Measurements from ENCODE around the gene USP40. TPM values are rescaled to one million over a fixed set of nuclear protein-coding genes. Genes with fewer than 3 reads are reported as not detected.

USP40 gene
- total and polyA plus RNA-seq, 2 donors (not counting 1 experiment from before 2014, with no cell fraction given), result 19.8 to 37.0 TPM

- Histone ChIP-seq H4K20me1 (ENCODE audit: control insufficient read depth, insufficient read depth, low read length, poor library complexity, severe bottlenecking) (no peaks in the 10 kb centered on the region), H3K4me3 (ENCODE audit: control extremely low read depth in 1 of 5, extremely low read depth in 1 of 5, insufficient read depth in 1 of 5, low read depth in 2 of 5, low read length in 4 of 5) (no peak overlapping the region), H3K9ac (ENCODE audit: low read length) (no peak overlapping the region), H3K79me2 (ENCODE audit: control insufficient read depth, insufficient read depth, low read length) (peaks cover under 1% of the 10 kb centered on the region), H3K4me2 (replicated peaks; ENCODE audit: low read depth, low read length, poor library complexity, severe bottlenecking) (no peak overlapping the region), H3K27me3 (replicated peaks in 1 of 4; ENCODE audit: control extremely low read depth in 1 of 4, control insufficient read depth in 3 of 4, insufficient read depth in 4 of 4, low read length in 3 of 4) (no peaks in the 10 kb centered on the region), H3K36me3 (replicated peaks in 1 of 2; ENCODE audit: control extremely low read depth in 1 of 2, control insufficient read depth in 1 of 2, extremely low read depth in 1 of 2, insufficient read depth in 2 of 2, low read length in 1 of 2) (peaks cover under 1 to 2% of the 10 kb centered on the region in 2 experiments), H3K9me3 (ENCODE audit: control extremely low read depth in 1 of 3, control insufficient read depth in 2 of 3, insufficient read depth in 1 of 3, low read length in 2 of 3) (no peaks in the 10 kb centered on the region), H3K4me1 (ENCODE audit: control insufficient read depth in 2 of 2, insufficient read depth in 2 of 2, low read length in 2 of 2) (peaks cover 0 to under 1% of the 10 kb centered on the region in 2 donors), H3K27ac (ENCODE audit: low read length in 2 of 2) (no peak overlapping the region), H2AFZ (ENCODE audit: insufficient read depth, low read depth, low read length, poor library complexity, severe bottlenecking) (no peak overlapping the region)
- no peak overlapping the region for H3K27ac Mint-ChIP-seq
- TF ChIP-seq, protein P1, sequence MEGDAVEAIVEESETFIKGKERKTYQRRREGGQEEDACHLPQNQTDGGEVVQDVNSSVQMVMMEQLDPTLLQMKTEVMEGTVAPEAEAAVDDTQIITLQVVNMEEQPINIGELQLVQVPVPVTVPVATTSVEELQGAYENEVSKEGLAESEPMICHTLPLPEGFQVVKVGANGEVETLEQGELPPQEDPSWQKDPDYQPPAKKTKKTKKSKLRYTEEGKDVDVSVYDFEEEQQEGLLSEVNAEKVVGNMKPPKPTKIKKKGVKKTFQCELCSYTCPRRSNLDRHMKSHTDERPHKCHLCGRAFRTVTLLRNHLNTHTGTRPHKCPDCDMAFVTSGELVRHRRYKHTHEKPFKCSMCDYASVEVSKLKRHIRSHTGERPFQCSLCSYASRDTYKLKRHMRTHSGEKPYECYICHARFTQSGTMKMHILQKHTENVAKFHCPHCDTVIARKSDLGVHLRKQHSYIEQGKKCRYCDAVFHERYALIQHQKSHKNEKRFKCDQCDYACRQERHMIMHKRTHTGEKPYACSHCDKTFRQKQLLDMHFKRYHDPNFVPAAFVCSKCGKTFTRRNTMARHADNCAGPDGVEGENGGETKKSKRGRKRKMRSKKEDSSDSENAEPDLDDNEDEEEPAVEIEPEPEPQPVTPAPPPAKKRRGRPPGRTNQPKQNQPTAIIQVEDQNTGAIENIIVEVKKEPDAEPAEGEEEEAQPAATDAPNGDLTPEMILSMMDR (IDR thresholded peaks at IDR 0.05), result no peak
- TF ChIP-seq EZH2 (IDR thresholded peaks at IDR 0.05; ENCODE audit: borderline replicate concordance, insufficient read depth, low read depth, low read length, poor library complexity, severe bottlenecking), result no peak
- ATAC-seq (ENCODE audit: low read depth) (no peak), DNase-seq (no peak)
- H3K4me3 Mint-ChIP-seq, result no peak overlapping the region
- CTCF ChIA-PET, result no interaction called here
- H3K4me1 Mint-ChIP-seq, result peaks cover 4% of the 10 kb centered on the region
- intact Hi-C loops (cut with micrococcal nuclease), result no loop called here
- peaks cover 2% of the 10 kb centered on the region for H3K9me3 Mint-ChIP-seq (ENCODE audit: insufficient read depth)
- WGBS (ENCODE audit: insufficient coverage), result 100% methylated on average over 8 of the region's 10 CpGs
- H3K27me3 Mint-ChIP-seq, result no peaks in the 10 kb centered on the region
- POLR2A ChIA-PET, result no interaction called here
These were observed 38.4 kb downstream of the USP40 start for GRCh38 chr2:233528182-233528581.

DNA sequence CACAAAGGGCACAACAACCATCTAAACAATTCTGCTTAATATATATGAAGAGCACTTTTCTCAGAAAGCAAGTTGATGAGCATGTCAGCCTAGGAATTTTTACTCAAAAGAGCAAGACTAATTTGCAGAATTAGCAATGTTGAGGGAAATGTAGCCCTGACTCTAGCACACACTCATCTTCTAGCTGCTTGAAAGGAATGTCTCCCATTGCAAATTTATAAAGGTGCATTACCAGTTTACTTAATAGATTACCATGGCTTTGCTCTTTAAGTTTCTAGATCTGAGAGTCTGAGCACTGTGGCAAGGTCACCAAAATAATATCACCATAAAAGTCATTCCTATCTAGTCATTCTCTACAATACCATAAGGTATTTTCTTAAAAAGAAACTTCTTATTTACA is 40.8 kb downstream of the USP40 start:
- Histone ChIP-seq H3K4me2 (replicated peaks; ENCODE audit: low read depth, low read length, poor library complexity, severe bottlenecking) (no peak overlapping the region), H3K27ac (ENCODE audit: low read length in 2 of 2) (no peak overlapping the region), H3K4me3 (ENCODE audit: control extremely low read depth in 1 of 5, extremely low read depth in 1 of 5, insufficient read depth in 1 of 5, low read depth in 2 of 5, low read length in 4 of 5) (no peak overlapping the region), H3K36me3 (replicated peaks in 1 of 2; ENCODE audit: control extremely low read depth in 1 of 2, control insufficient read depth in 1 of 2, extremely low read depth in 1 of 2, insufficient read depth in 2 of 2, low read length in 1 of 2) (peaks cover 2 to 6% of the 10 kb centered on the region in 2 experiments), H3K9ac (ENCODE audit: low read length) (no peak overlapping the region), H3K4me1 (ENCODE audit: control insufficient read depth in 2 of 2, insufficient read depth in 2 of 2, low read length in 2 of 2) (peaks cover 18 to 23% of the 10 kb centered on the region in 2 donors), H3K27me3 (replicated peaks in 1 of 4; ENCODE audit: control extremely low read depth in 1 of 4, control insufficient read depth in 3 of 4, insufficient read depth in 4 of 4, low read length in 3 of 4) (no peaks in the 10 kb centered on the region), H3K9me3 (ENCODE audit: control extremely low read depth in 1 of 3, control insufficient read depth in 2 of 3, insufficient read depth in 1 of 3, low read length in 2 of 3) (no peaks in the 10 kb centered on the region), H3K79me2 (ENCODE audit: control insufficient read depth, insufficient read depth, low read length) (peaks cover 2% of the 10 kb centered on the region), H4K20me1 (ENCODE audit: control insufficient read depth, insufficient read depth, low read length, poor library complexity, severe bottlenecking) (no peaks in the 10 kb centered on the region), H2AFZ (ENCODE audit: insufficient read depth, low read depth, low read length, poor library complexity, severe bottlenecking) (no peak overlapping the region)
- H3K27ac Mint-ChIP-seq, result no peak overlapping the region
- intact Hi-C loops (cut with micrococcal nuclease), result no loop called here
- POLR2A ChIA-PET, result no interaction called here
- H3K4me3 Mint-ChIP-seq, result no peak overlapping the region
- DNase-seq (no peak), ATAC-seq (ENCODE audit: low read depth) (no peak)
- no peaks in the 10 kb centered on the region for H3K27me3 Mint-ChIP-seq
- CTCF ChIA-PET, result no interaction called here
- peaks cover 2% of the 10 kb centered on the region for H3K9me3 Mint-ChIP-seq (ENCODE audit: insufficient read depth)
- TF ChIP-seq EZH2 (IDR thresholded peaks at IDR 0.05; ENCODE audit: borderline replicate concordance, insufficient read depth, low read depth, low read length, poor library complexity, severe bottlenecking), result no peak
- TF ChIP-seq, protein P1 (IDR thresholded peaks at IDR 0.05), result no peak
- H3K4me1 Mint-ChIP-seq, result peaks cover 27% of the 10 kb centered on the region

Data from B cell (primary cell).